ENCODE data around the gene GNB1. TPM values are rescaled to one million over a fixed set of nuclear protein-coding genes. Genes with fewer than 3 reads are reported as not detected.
A peak's percentile ranks its signal among the peaks of the same experiment; 100 is the strongest.

Gene GNB1
- total and polyA plus RNA-seq, 2 of the 4 experiments (the other 2 are of a cell fraction): 73.5 to 371 TPM

DNA sequence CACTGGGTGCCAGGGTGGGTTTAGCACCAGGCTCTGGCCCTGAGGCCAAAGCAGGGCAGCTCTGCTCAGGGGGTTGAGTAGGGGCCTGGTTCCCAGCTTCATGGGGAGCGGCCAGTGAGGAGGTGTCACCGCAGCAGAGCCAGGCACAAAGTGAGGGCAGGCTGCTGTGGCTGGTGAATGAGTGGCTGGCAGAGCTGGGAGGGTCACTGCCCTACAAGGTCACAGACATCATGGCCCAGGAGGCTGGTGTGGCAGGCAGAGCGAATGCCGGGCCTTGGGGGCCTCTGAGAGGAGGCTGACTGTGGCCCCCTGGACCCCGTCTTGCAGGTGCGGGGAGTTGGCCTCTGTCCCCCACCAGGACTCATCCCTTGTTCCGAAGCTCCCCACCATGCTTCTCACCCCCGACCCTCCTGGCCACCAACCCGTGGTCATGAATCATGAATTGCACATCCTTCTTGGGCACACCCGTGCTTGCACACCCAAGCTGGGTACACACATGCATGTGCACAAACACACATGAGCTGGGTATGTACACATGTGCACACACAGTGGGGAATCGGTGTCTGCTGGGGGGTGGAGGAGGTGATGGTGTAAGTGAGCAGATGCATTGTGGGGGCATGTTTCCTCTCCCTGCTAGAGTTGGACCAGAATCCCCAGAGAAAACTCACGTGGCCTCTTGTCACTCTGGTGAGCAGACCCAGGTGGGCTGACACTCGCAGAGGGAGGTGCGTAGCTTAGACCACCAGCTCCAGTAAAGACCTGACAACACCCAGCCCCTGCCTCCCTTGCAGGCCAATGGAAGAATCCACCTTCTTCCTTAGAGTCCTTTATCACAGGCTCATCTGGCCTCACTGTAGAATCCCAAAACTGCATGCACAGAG, 4.8 kb upstream of the GNB1 start:
- 0 out of 2 replicates have a peak overlapping the region, but pooled peaks have one; percentile 9 for H3K23ac ChIP-seq (ENCODE audit: low read depth, low read length)
- no peak overlapping the region for H3K27ac ChIP-seq (ENCODE audit: insufficient read depth, low read length)
- H2BK20ac ChIP-seq (ENCODE audit: low read depth, low read length): no peak overlapping the region
- H2BK120ac ChIP-seq (ENCODE audit: low read depth, low read length): no peak overlapping the region
- no peak overlapping the region; the same call in 1 of the 2 replicates for H3K14ac ChIP-seq (replicated peaks; ENCODE audit: low read depth, low read length)
- H2AK9ac ChIP-seq (replicated peaks; ENCODE audit: low read depth, low read length, poor library complexity): no peak overlapping the region
- 70% methylated on average over 8 of the region's 14 CpGs; no CpG with 5 or more reads in 1 of the 2 experiments for WGBS, 2 experiments (ENCODE audit: extremely low coverage in 2 of 2, insufficient read length in 1 of 2)
- H3K9ac ChIP-seq (ENCODE audit: low read depth, low read length): no peak overlapping the region
- ATAC-seq (ENCODE audit: low read depth): no peak
- no peak for DNase-seq
- H2BK5ac ChIP-seq (ENCODE audit: low read depth, low read length, poor library complexity, severe bottlenecking): no peak overlapping the region
- TF ChIP-seq, protein P1, sequence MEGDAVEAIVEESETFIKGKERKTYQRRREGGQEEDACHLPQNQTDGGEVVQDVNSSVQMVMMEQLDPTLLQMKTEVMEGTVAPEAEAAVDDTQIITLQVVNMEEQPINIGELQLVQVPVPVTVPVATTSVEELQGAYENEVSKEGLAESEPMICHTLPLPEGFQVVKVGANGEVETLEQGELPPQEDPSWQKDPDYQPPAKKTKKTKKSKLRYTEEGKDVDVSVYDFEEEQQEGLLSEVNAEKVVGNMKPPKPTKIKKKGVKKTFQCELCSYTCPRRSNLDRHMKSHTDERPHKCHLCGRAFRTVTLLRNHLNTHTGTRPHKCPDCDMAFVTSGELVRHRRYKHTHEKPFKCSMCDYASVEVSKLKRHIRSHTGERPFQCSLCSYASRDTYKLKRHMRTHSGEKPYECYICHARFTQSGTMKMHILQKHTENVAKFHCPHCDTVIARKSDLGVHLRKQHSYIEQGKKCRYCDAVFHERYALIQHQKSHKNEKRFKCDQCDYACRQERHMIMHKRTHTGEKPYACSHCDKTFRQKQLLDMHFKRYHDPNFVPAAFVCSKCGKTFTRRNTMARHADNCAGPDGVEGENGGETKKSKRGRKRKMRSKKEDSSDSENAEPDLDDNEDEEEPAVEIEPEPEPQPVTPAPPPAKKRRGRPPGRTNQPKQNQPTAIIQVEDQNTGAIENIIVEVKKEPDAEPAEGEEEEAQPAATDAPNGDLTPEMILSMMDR (conservative IDR thresholded peaks at IDR 0.05; ENCODE audit: low read depth, low read length): no peak
- no peak for TF ChIP-seq CHD1 (IDR thresholded peaks at IDR 0.05; ENCODE audit: low read depth, low read length)
- no peaks in the 10 kb centered on the region for H3K36me3 ChIP-seq (ENCODE audit: control insufficient read depth, insufficient read depth, low read length)
- dilution Hi-C loops (cut with HindIII; ENCODE audit: low sequenced_read_pairs, unreplicated experiment): no loop called here
- no peak overlapping the region for H4K91ac ChIP-seq (ENCODE audit: insufficient read depth, low read depth, low read length)
- H3K9me3 ChIP-seq (ENCODE audit: control insufficient read depth, insufficient read depth, low read length): no peaks in the 10 kb centered on the region
- H4K20me1 ChIP-seq (ENCODE audit: insufficient read depth, low read length): no peaks in the 10 kb centered on the region
- H3K79me1 ChIP-seq (ENCODE audit: low read depth in 1 of 2, low read length in 2 of 2): peaks cover 13 to 14% of the 10 kb centered on the region in 2 experiments
- no peak overlapping the region for H3K56ac ChIP-seq (ENCODE audit: extremely low read depth, insufficient read depth, low read length)
- no peak overlapping the region for H4K8ac ChIP-seq (ENCODE audit: low read depth in 2 of 2, low read length in 2 of 2)
- no peak overlapping the region for H3K4ac ChIP-seq (ENCODE audit: low read depth, low read length)
- BruUV-seq (replicated peaks): no TSS peak
- intact Hi-C loops (cut with micrococcal nuclease): no loop called here
- peak overlapping the region; percentile 41 for H2AFZ ChIP-seq (replicated peaks; ENCODE audit: low read length, poor library complexity)
- no peak overlapping the region for H3K18ac ChIP-seq (ENCODE audit: low read depth, low read length)
- H2AK5ac ChIP-seq (ENCODE audit: low read depth, low read length): no peak overlapping the region
- H3K9me1 ChIP-seq (ENCODE audit: insufficient read depth, low read length): peaks cover 2% of the 10 kb centered on the region
- H3K27me3 ChIP-seq (ENCODE audit: control insufficient read depth, insufficient read depth, low read length): peaks cover 2% of the 10 kb centered on the region; the same call in 1 of the 2 replicates
- ChIA-PET CTCF (interaction anchor here (0.8 to 1.1 kb wide), 2 partner anchors 10 kb away, joined by 3 read pairs; no protein-coding TSS in a partner anchor), POLR2A (ENCODE audit: unreplicated experiment) (no interaction called here)
- no peak overlapping the region for H3K4me3 ChIP-seq (ENCODE audit: insufficient read depth, low read depth, low read length)
- H3K4me1 ChIP-seq (ENCODE audit: control insufficient read depth, insufficient read depth, low read length): peaks cover 8% of the 10 kb centered on the region
- H4K5ac ChIP-seq (ENCODE audit: low read depth, low read length): no peak overlapping the region
- H2BK15ac ChIP-seq (ENCODE audit: low read depth, low read length): no peak overlapping the region
- in situ Hi-C loops (cut with MboI; ENCODE audit: low sequenced_read_pairs): no loop called here
- H3K4me2 ChIP-seq (ENCODE audit: low read depth, low read length): no peak overlapping the region

All from IMR-90 (cell line).